Activated CD8-positive, alpha-beta memory T cell treated with anti-CD3 and anti-CD28 coated beads for 4 hours (primary cell): ENCODE data around the gene SAA1.

Experiments
- DNase-seq, 2 donors: peaks; one replicate each; pipeline ENCODE4 v3.0.0-alpha.2; 2020; ENCODE audit warnings: low read depth in 2 of 2

Gene SAA1

DNA sequence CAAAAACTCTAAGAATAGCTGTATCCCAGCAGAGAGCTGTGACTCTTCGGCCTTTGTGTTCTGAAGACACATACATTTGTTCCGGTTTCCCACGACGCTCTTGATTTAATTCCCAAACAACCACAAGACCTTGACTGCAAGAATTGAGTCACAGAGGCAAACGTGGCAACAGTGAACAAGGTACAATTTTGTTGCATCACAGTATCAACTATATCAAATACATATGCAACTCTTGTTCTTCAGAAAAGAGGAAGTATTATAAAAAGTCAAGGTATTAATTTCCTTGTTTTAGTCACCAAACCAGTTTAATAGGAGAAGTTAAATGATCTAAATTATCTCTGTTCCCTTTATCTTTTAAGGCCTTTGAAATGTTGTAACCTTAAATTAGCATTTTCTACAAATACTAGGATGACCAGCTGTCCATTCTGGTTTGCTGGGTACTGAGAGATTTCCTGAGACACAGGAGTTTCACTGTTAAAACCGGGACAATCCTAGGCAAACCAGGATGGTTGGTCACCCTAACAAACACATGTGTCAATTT is 44.8 kb downstream of the SAA1 start:
- DNase-seq = no peak

DNA sequence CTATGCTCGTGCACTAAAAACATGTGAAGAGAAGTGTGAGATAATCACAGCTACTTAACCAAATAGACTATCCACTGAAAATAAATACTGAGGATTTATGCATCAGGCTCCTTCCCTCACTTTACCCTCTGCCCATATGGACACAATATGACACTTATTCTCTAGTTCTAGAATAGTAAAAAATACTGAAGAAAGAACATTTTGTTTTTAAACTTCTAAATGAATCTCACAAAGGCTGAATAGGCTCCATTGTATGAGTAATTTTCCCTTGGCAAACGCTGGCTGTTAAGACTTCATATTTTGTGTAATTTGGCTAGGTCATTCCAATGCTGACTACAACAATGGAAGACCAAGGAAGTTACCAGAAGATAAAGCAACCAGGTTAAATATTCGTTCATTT is 45.9 kb downstream of the SAA1 start:
- no peak for DNase-seq

DNA sequence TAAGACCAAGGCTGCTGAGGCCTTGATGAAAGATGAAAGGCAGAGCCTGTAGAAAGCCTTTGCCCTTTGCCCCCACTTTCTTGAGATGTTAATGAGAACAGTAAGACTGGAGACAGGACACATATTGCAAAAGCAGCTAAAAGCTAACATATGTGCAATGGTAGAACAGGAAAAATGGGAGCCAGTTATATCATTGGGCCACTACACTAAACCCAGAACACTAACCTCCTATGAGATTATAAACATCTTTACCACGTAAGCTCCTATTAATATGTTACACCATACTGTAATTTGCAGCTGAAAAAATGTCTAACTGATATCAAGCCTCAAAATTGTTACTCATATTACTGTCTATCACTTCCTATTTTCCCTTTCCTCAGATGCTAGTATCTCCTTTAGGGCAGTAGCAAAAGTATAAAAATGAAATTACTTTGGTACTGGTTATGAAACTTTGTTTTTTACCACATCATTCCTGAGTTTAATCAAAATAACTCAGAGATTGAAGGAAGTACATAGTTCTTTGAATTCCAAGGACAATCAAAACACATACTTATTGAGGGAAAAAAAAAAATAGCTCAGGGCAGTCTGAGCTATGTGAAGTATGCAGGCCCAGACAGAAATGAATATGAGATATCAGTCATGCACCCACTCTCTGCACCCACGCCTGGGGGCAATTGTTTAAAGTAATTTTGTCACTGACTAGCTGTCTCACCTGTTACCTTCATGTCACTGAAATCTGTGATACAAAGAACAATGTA is 46.8 kb downstream of the SAA1 start:
- DNase-seq = no peak

DNA sequence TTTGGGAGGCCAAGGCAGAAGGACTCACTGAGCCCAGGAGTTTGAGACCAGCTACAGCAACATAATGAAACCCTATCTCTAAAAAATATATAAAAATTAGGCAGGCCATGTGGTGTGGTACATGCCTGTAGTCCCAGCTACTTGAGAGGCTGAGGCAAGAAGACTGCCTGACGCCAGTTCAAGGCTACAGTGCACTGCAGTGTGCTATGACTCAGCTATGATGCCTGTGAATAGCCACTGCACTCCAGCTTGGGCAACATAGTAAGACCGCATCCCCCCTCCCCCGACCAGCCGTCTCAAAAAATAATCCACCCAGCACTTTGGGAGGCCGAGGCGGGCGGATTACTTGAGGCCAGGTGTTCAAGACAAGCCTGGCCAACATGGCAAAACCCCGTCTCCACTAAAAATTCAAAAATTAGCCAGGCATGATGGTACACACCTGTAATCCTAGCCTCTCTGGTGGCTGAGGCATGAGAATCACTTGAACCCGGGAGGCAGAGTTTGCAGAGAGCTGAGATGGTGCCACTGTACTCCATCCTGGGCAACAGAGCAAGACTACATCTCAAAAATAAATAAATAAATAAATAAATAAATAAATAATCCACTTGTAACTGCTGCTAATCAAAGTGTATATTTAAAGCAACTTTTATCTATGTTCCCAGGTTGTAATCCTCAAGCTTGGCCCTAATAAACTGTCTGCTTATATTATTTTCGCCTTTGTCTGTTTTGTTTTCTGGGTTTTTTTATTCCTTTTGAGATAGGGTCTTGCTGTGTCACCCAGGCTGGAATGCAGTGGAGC is 48.1 kb downstream of the SAA1 start:
- DNase-seq = no peak

DNA sequence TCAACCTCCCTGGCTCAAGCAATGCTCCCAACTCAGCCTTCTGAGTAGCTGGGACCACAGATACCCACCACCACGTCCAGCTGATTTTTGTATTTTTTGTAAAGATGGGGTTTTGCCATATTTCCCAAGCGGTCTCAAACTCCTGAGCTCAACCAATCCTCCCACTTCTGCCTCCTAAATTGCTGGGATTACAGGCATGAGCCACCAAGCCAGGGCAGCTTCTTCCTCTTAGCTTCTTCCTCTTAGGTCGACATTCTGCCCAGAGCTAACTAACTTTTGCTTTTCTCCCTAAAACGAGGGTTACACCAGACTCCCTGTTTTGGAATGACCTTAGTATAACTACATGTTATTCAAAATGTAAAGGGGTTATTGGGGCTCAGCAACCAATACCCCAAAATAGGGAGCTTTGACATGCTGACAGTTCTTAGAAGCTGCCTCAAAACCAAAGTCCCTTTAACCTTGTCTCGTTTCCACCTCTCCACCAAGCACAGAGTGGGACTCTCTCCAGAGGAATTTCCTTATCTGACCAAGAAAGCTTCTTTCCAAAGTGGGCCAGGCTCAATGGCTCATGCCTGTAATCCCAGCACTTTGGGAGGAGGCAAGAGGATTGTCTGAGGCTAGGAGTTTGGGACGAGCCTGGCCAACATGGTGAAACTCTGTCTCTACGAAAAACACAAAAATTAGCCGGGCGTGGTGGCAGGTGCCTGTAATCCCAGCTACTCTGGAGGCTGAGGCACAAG is 48.9 kb downstream of the SAA1 start:
- no peak for DNase-seq

DNA sequence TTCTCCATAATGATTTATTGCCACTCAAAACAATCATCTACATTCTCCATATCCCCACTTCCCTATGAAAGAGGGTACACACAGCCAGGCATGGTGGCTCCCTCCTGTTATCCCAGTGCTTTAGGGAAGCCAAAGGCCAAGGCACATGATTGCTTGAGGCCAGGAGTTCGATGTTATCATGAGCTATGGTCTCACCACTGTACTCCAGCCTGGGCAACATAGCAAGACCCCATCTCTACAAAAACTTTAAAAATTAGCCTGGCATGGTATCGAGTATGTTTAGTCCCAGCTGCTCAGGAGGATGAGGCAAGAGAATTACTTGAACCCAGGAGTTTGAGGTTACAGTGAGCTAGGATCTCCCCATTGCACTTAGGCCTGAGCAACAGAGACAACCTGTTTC is 49.8 kb downstream of the SAA1 start:
- DNase-seq = no peak

DNA sequence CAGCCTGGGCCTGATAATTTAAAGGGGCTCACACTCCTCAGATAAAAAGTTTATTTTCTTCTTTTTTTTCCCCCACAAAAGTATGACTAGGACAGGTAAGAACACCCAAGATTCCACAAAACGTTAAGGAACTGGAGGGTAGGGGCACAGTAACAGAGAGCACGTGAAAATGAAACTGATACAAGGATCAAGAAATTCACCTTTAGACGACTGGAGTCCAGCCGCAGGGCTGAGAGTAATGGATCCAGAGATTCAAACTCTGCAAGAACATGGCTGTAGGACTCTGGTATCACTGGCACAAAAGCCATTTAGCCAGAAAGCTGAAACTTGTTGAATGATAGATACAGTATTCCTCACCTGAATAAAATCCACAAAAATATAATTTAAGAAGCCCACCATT is 51.5 kb downstream of the SAA1 start:
- no peak for DNase-seq
